ENCODE data around the gene RNPEP.
"Not testable (repeated sequence)": the region's sequence is repeated elsewhere in the genome, so short reads cannot be mapped to it uniquely, and the experiment has no call there.

RNPEP gene

GRCh38 chr1:201962382-201962781, 20.1 kb upstream of the RNPEP start:
- DNase-seq = not testable (repeated sequence)

GRCh38 chr1:201964261-201964660, 18.2 kb upstream of the RNPEP start:
- no peak for DNase-seq

- DNase-seq = no peak
Measured at GRCh38 chr1:201966171-201966570, 16.3 kb upstream of the RNPEP start.

GRCh38 chr1:201968202-201968925, 14.1 kb upstream of the RNPEP start:
- DNase-seq = no peak

- no peak for DNase-seq
Measured at GRCh38 chr1:201970334-201971159, 11.9 kb upstream of the RNPEP start.

- DNase-seq = no peak
Measured at GRCh38 chr1:201982082-201982622, 296 bp upstream of the RNPEP start.

GRCh38 chr1:201983380-201983805, 945 bp downstream of the RNPEP start:
- DNase-seq = no peak

- DNase-seq = no peak
Measured at GRCh38 chr1:201984446-201984845, 2.0 kb downstream of the RNPEP start.

- DNase-seq = no peak
Measured at GRCh38 chr1:201985355-201985754, 2.9 kb downstream of the RNPEP start.

GRCh38 chr1:201988601-201989000, 6.2 kb downstream of the RNPEP start:
- no peak for DNase-seq

GRCh38 chr1:201989354-201990128, 7.1 kb downstream of the RNPEP start:
- DNase-seq = no peak

GRCh38 chr1:201990427-201990826, 8.0 kb downstream of the RNPEP start:
- no peak for DNase-seq

GRCh38 chr1:201999625-202000238, 17.3 kb downstream of the RNPEP start:
- no peak for DNase-seq

GRCh38 chr1:202002507-202002906, 20.1 kb downstream of the RNPEP start:
- no peak for DNase-seq

GRCh38 chr1:202004711-202005110, 22.3 kb downstream of the RNPEP start:
- DNase-seq = no peak

GRCh38 chr1:202005958-202006357, 23.5 kb downstream of the RNPEP start:
- DNase-seq = no peak

GRCh38 chr1:202007304-202007703, 24.9 kb downstream of the RNPEP start:
- DNase-seq = no peak

GRCh38 chr1:202007805-202008489, 25.5 kb downstream of the RNPEP start:
- no peak for DNase-seq

- DNase-seq = no peak
Measured at GRCh38 chr1:202009326-202010179, 27.1 kb downstream of the RNPEP start.

- no peak for DNase-seq
Measured at GRCh38 chr1:202010180-202011015, 27.9 kb downstream of the RNPEP start, which contains the start of gene ELF3. Gene ELF3 (plus strand): TSS chr1:202010587. CDS start chr1:202011137, 550 bp downstream.
